GM19035 (cell line): ENCODE data around the gene NFYA.

ENCODE experiments used
- ATAC-seq: cut with Tn5 transposase; IDR thresholded peaks from one replicate; pipeline ENCODE4 v1.9.1; 2021; ENCODE audit not compliant: unreplicated experiment

Gene NFYA

GRCh38 chr6:41073203-41073967 is 611 bp downstream of the NFYA start:
- peak; percentile 33 for ATAC-seq

- no peak for ATAC-seq
Measured at GRCh38 chr6:41073968-41074691, 1.4 kb downstream of the NFYA start.

GRCh38 chr6:41074692-41075436 is 2.1 kb downstream of the NFYA start:
- ATAC-seq, result no peak

GRCh38 chr6:41075651-41076626 is 3.2 kb downstream of the NFYA start:
- no peak for ATAC-seq

GRCh38 chr6:41077536-41077935 is 4.8 kb downstream of the NFYA start:
- no peak for ATAC-seq

GRCh38 chr6:41078101-41078500 is 5.3 kb downstream of the NFYA start:
- no peak for ATAC-seq

GRCh38 chr6:41079080-41079479 is 6.3 kb downstream of the NFYA start:
- ATAC-seq, result no peak

- no peak for ATAC-seq
Measured at GRCh38 chr6:41080621-41081020, 7.8 kb downstream of the NFYA start.

- ATAC-seq, result no peak
Measured at GRCh38 chr6:41083072-41083471, 10.3 kb downstream of the NFYA start.

- no peak for ATAC-seq
Measured at GRCh38 chr6:41085182-41085581, 12.4 kb downstream of the NFYA start.

- no peak for ATAC-seq
Measured at GRCh38 chr6:41088451-41088850, 15.7 kb downstream of the NFYA start.

GRCh38 chr6:41090841-41091761 is 18.3 kb downstream of the NFYA start:
- no peak for ATAC-seq

GRCh38 chr6:41092421-41093140 is 19.8 kb downstream of the NFYA start:
- no peak for ATAC-seq

GRCh38 chr6:41093729-41094128 is 21.0 kb downstream of the NFYA start:
- no peak for ATAC-seq

GRCh38 chr6:41097467-41098090 is 24.8 kb downstream of the NFYA start:
- no peak for ATAC-seq

GRCh38 chr6:41098366-41098765 is 25.6 kb downstream of the NFYA start:
- no peak for ATAC-seq

- ATAC-seq, result no peak
Measured at GRCh38 chr6:41100871-41101287, 28.1 kb downstream of the NFYA start.

GRCh38 chr6:41103847-41104246 is 31.1 kb downstream of the NFYA start:
- ATAC-seq, result no peak
